ENCODE measurements around the gene PDLIM5. TPM values are rescaled to one million over a fixed set of nuclear protein-coding genes. Genes with fewer than 3 reads are reported as not detected.
"Not testable (repeated sequence)": the region's sequence is repeated elsewhere in the genome, so short reads cannot be mapped to it uniquely, and the experiment has no call there.

The PDLIM5 gene
- total RNA-seq, 2 donors from 2014 or later, result 115 to 228 TPM

DNA sequence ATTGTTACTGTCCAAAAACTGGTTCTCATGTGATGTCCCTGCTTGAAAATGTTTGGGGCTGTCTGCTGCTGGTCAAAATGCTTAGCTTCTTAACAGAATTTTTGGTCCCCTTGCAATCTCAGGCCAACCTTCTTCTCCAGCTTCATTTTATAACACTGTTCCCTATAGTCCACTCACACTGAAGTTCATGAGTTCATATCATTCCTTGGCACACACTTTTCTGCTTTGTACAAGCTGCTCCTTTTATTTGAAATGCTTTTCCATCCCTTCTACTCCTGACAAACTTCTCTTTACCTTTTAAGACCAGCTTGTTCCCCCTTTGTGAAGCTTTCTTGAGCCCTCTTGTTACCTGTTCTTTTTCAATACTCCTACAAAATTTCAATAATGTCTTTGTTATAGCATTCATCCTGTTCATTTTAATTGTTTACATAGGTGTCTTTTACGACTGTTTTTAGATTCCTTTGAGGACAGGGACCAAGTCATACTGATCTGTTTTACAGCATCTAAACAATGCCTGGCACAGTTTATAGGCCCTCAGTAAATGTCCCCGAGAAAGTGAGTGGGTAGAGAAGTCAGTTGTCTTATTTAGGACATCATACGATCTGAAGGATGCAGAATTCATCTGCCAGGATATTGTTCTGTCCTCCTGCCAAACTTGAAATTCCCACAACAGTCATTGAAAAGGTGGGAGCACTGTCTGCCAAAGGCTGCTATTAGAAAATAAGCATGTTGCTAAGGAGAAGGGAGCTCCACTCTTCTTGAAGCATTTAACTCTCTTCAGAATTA lies 171.6 kb downstream of the PDLIM5 start:
- Histone ChIP-seq H3K27ac (peak overlapping the region; percentile 74 to 84), H3K4me3 (no peak overlapping the region), H3K27me3 (replicated peaks; ENCODE audit: insufficient read depth) (no peaks in the 10 kb centered on the region), H3K36me3 (no peaks in the 10 kb centered on the region), H3K9me3 (no peaks in the 10 kb centered on the region), H3K4me1 (replicated peaks) (peaks cover 16% of the 10 kb centered on the region)
- WGBS, result 12% methylated on average over 3 of the region's 3 CpGs
- TF ChIP-seq POLR2AphosphoS5 (IDR thresholded peaks at IDR 0.05), result peak; percentile 93
- TF ChIP-seq, protein P1, sequence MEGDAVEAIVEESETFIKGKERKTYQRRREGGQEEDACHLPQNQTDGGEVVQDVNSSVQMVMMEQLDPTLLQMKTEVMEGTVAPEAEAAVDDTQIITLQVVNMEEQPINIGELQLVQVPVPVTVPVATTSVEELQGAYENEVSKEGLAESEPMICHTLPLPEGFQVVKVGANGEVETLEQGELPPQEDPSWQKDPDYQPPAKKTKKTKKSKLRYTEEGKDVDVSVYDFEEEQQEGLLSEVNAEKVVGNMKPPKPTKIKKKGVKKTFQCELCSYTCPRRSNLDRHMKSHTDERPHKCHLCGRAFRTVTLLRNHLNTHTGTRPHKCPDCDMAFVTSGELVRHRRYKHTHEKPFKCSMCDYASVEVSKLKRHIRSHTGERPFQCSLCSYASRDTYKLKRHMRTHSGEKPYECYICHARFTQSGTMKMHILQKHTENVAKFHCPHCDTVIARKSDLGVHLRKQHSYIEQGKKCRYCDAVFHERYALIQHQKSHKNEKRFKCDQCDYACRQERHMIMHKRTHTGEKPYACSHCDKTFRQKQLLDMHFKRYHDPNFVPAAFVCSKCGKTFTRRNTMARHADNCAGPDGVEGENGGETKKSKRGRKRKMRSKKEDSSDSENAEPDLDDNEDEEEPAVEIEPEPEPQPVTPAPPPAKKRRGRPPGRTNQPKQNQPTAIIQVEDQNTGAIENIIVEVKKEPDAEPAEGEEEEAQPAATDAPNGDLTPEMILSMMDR (IDR thresholded peaks at IDR 0.05), result no peak
- TF ChIP-seq POLR2A (IDR thresholded peaks at IDR 0.05), result no peak
- intact Hi-C loops (cut with DNase I), result loop anchor here (5.0 to 10.0 kb wide), 2 partner anchors 109 to 501 kb away; no protein-coding TSS in a partner anchor
- peak; percentile 76 for DNase-seq (ENCODE audit: low spot score)

DNA sequence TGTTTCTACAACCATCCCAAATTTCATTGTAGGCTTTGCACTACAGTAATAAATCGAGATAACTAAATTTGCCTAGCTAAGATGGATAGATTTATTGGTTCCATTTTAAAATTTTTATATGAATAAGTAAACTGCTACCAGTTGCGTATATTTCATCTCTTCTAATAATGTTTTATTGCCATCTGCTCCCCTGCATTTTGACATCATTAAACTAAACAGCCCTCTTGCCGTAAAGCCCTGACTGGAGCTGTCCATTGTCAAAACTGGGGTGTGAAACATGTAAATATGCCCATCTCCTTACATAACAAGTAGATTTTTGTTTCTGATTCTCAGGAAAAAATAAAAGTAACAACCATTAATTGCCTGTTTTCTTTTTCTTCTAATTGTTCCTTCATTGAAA lies 175.2 kb downstream of the PDLIM5 start:
- no peaks in the 10 kb centered on the region for H3K9me3 ChIP-seq
- peak overlapping the region; percentile 38 to 84 for H3K27ac ChIP-seq
- DNase-seq (ENCODE audit: low spot score), result no peak
- no peaks in the 10 kb centered on the region for H3K27me3 ChIP-seq (replicated peaks; ENCODE audit: insufficient read depth)
- peak; percentile 58 for TF ChIP-seq POLR2AphosphoS5 (IDR thresholded peaks at IDR 0.05)
- no peak for TF ChIP-seq POLR2A (IDR thresholded peaks at IDR 0.05)
- H3K4me1 ChIP-seq (replicated peaks), result peaks cover 16% of the 10 kb centered on the region
- no peaks in the 10 kb centered on the region for H3K36me3 ChIP-seq
- intact Hi-C loops (cut with DNase I), result loop anchor here (10.0 kb wide), 1 partner anchor 498 kb away; no protein-coding TSS in a partner anchor
- WGBS, result 38% methylated on average over 3 of the region's 3 CpGs
- no peak overlapping the region for H3K4me3 ChIP-seq

GRCh38 chr4:94629058-94629457 lies 177.3 kb downstream of the PDLIM5 start:
- Histone ChIP-seq H3K27ac (peak overlapping the region in 1 of 2 donors; percentile 41), H3K4me1 (replicated peaks) (peaks cover 10% of the 10 kb centered on the region)
- 98% methylated on average over 8 of the region's 8 CpGs for WGBS
- not testable (repeated sequence) for DNase-seq (ENCODE audit: low spot score); H3K36me3 ChIP-seq; H3K27me3 ChIP-seq (replicated peaks; ENCODE audit: insufficient read depth); H3K9me3 ChIP-seq; H3K4me3 ChIP-seq
- intact Hi-C loops (cut with DNase I), result loop anchor here (10.0 kb wide), 1 partner anchor 496 kb away; no protein-coding TSS in a partner anchor

DNA sequence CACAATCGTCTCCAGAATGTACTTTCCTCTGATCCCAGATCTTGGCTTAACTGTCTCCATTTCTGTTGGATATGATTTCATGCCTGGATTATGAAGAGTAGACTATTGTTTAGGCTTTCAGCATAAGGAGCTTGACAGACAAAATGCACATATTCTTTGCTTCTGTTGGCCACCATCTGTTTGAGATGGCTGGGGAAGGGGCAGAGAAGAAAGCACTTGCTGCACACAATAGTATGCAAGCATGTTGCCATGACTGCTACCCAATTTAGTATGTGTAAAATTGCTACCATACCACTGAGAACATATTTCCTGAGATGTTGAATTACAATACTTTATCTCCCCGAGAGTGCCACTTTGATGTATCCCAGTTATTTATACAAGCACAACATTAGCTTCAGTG lies 178.1 kb downstream of the PDLIM5 start:
- H3K4me1 ChIP-seq (replicated peaks), result peaks cover 3% of the 10 kb centered on the region
- intact Hi-C loops (cut with DNase I), result loop anchor here (10.0 kb wide), 1 partner anchor 495 kb away; no protein-coding TSS in a partner anchor
- TF ChIP-seq, protein P1 (IDR thresholded peaks at IDR 0.05), result no peak
- TF ChIP-seq POLR2A (IDR thresholded peaks at IDR 0.05) (no peak), POLR2AphosphoS5 (IDR thresholded peaks at IDR 0.05) (no peak)
- H3K27ac ChIP-seq, result peak overlapping the region in 1 of 2 donors; percentile 41
- 74% methylated on average over 2 of the region's 2 CpGs for WGBS
- H3K4me3 ChIP-seq, result no peak overlapping the region
- DNase-seq (ENCODE audit: low spot score), result no peak
- no peaks in the 10 kb centered on the region for H3K27me3 ChIP-seq (replicated peaks; ENCODE audit: insufficient read depth)
- no peaks in the 10 kb centered on the region for H3K36me3 ChIP-seq
- H3K9me3 ChIP-seq, result no peaks in the 10 kb centered on the region

- no peaks in the 10 kb centered on the region for H3K4me1 ChIP-seq (replicated peaks)
- no peak overlapping the region for H3K4me3 ChIP-seq
- 38% methylated on average over 2 of the region's 2 CpGs for WGBS
- no peaks in the 10 kb centered on the region for H3K9me3 ChIP-seq
- no peaks in the 10 kb centered on the region for H3K27me3 ChIP-seq (replicated peaks; ENCODE audit: insufficient read depth)
- H3K36me3 ChIP-seq, result no peaks in the 10 kb centered on the region
- peak overlapping the region in 1 of 2 donors; percentile 2 for H3K27ac ChIP-seq
- no peak for TF ChIP-seq POLR2A (IDR thresholded peaks at IDR 0.05)
- TF ChIP-seq, protein P1 (IDR thresholded peaks at IDR 0.05), result no peak
- no peak for TF ChIP-seq POLR2AphosphoS5 (IDR thresholded peaks at IDR 0.05)
- intact Hi-C loops (cut with DNase I), result no loop called here
- DNase-seq (ENCODE audit: low spot score), result no peak
These were observed 182.5 kb downstream of the PDLIM5 start for GRCh38 chr4:94634271-94634670.

Measured in prostate gland (tissue), 2 donors.